H1 (cell line): ENCODE results near the gene TM4SF20. TPM values are rescaled to one million over a fixed set of nuclear protein-coding genes. Genes with fewer than 3 reads are reported as not detected.

Experiments used
- CTCF ChIA-PET: fragments of 300-600 bp; sonication (Branson Sonifier 250); formaldehyde crosslinking; loops from one replicate; lab custom pipeline; 2021; ENCODE audit not compliant: partially characterized antibody; lab: Charles Lee
- POLR2A ChIA-PET: fragments of 300-600 bp; sonication (Branson Sonifier 250); formaldehyde crosslinking; loops from one replicate; lab custom pipeline; 2021; ENCODE audit warnings: inconsistent platforms; ENCODE audit not compliant: partially characterized antibody; lab: Charles Lee
- DNase-seq, 2 experiments: peaks; one replicate each; pipeline versions ENCODE4 v3.0.0 to v3.0.0-alpha.2; 2010 to 2022; ENCODE audit warnings: low spot score in 2 of 2, low read depth in 1 of 2, mixed read lengths in 1 of 2
- FAIRE-seq: peaks from 2 replicates; lab custom pipeline; 2011; peaks lifted over from hg19 to GRCh38; lab: Jason Lieb, UNC
- H2AFZ ChIP-seq: 2 replicates; pipeline ENCODE4 v1.8.1; 2012; ENCODE audit warnings: low read length, inconsistent platforms
- H2AK5ac ChIP-seq: 2 replicates; pipeline ENCODE4 v1.6.1; 2013; ENCODE audit warnings: low read depth, low read length
- H2BK120ac ChIP-seq: replicated peaks from 2 replicates; pipeline ENCODE3; 2013; ENCODE audit warnings: low read depth, low read length, inconsistent platforms
- H2BK12ac ChIP-seq: 2 replicates; pipeline ENCODE4 v1.6.1; 2013; ENCODE audit warnings: low read depth, low read length
- H2BK15ac ChIP-seq: 2 replicates; pipeline ENCODE4 v1.6.1; 2013; ENCODE audit warnings: low read length
- H2BK20ac ChIP-seq: 2 replicates; pipeline ENCODE4 v1.6.1; 2013; ENCODE audit warnings: low read length
- H2BK5ac ChIP-seq: 2 replicates; pipeline ENCODE4 v1.6.1; 2013; ENCODE audit warnings: low read depth, low read length
- H3K14ac ChIP-seq: 2 replicates; pipeline ENCODE4 v1.6.1; 2013; ENCODE audit warnings: inconsistent platforms; ENCODE audit not compliant: insufficient read length
- H3K18ac ChIP-seq: 2 replicates; pipeline ENCODE4 v1.6.1; 2013; ENCODE audit warnings: low read length; ENCODE audit errors: extremely low read depth
- H3K23ac ChIP-seq: 2 replicates; pipeline ENCODE4 v1.6.1; 2013; ENCODE audit warnings: inconsistent platforms; ENCODE audit not compliant: insufficient read length
- H3K23me2 ChIP-seq: 2 replicates; pipeline ENCODE4 v1.6.1; 2013; ENCODE audit warnings: low read depth, low read length
- H3K27ac ChIP-seq: 2 replicates; pipeline ENCODE4 v1.6.1; 2011; ENCODE audit warnings: low read depth, low read length, inconsistent platforms
- H3K27me3 ChIP-seq, 4 experiments: replicated peaks in 1 of 4; 1 replicate in 1 of 4; 2 replicates in 3 of 4; pipeline versions ENCODE4 v1.6.1 to v1.8.1; 2011 to 2013; ENCODE audit warnings: low read length in 3 of 4, mild to moderate bottlenecking in 3 of 4, inconsistent platforms in 2 of 4, mixed read lengths in 2 of 4, moderate library complexity in 1 of 4; ENCODE audit not compliant: control insufficient read depth in 3 of 4, insufficient read depth in 3 of 4; ENCODE audit errors: extremely low read depth in 1 of 4
- H3K36me3 ChIP-seq, 4 experiments: 2 replicates each; pipeline versions ENCODE4 v1.6.1 to v1.8.1; 2011 to 2013; ENCODE audit warnings: mild to moderate bottlenecking in 4 of 4, low read length in 3 of 4, moderate library complexity in 2 of 4, control low read depth in 1 of 4, inconsistent platforms in 1 of 4; ENCODE audit not compliant: insufficient read depth in 4 of 4, control insufficient read depth in 2 of 4
- H3K4ac ChIP-seq: replicated peaks from 2 replicates; pipeline ENCODE3; 2013; ENCODE audit warnings: low read length, low read depth, mixed read lengths, inconsistent platforms; ENCODE audit not compliant: insufficient read length
- H3K4me1 ChIP-seq, 4 experiments: replicated peaks in 1 of 4; 1 replicate in 1 of 4; 2 replicates in 3 of 4; pipeline versions ENCODE4 v1.6.1 to v1.8.1; 2011 to 2013; ENCODE audit warnings: low read length in 3 of 4, inconsistent platforms in 2 of 4, mixed read lengths in 1 of 4; ENCODE audit not compliant: insufficient read depth in 4 of 4, control insufficient read depth in 3 of 4
- H3K4me2 ChIP-seq, 2 experiments: 2 replicates each; pipeline versions ENCODE4 v1.6.1 to v1.8.1; 2011 to 2013; ENCODE audit warnings: low read depth in 2 of 2, low read length in 2 of 2, control low read depth in 1 of 2, inconsistent platforms in 1 of 2, mild to moderate bottlenecking in 1 of 2; ENCODE audit not compliant: insufficient read depth in 1 of 2
- H3K4me3 ChIP-seq, 4 experiments: fragments of 200-600, 300-600 bp in 1 of 4; sonication (generic), shearing (Covaris generic), sonication (Bioruptor Twin) in 1 of 4; 2 replicates each; pipeline versions ENCODE4 v1.5.1 to v1.8.1; 2011 to 2016; ENCODE audit warnings: low read length in 4 of 4, low read depth in 3 of 4, control low read depth in 2 of 4, inconsistent platforms in 2 of 4, mild to moderate bottlenecking in 2 of 4, mixed read lengths in 1 of 4, moderate library complexity in 1 of 4; ENCODE audit not compliant: insufficient read depth in 2 of 4; ENCODE audit errors: extremely low read depth in 1 of 4
- H3K56ac ChIP-seq: replicated peaks from 2 replicates; pipeline ENCODE3; 2013; ENCODE audit warnings: low read depth, mild to moderate bottlenecking, mixed read lengths, low read length, inconsistent platforms; ENCODE audit not compliant: insufficient read length
- H3K79me1 ChIP-seq: 2 replicates; pipeline ENCODE4 v1.6.1; 2013; ENCODE audit warnings: low read depth, low read length, control low read depth
- H3K79me2 ChIP-seq, 2 experiments: 2 replicates each; pipeline versions ENCODE4 v1.6.1 to v1.8.1; 2012 to 2013; ENCODE audit warnings: low read length in 2 of 2, mild to moderate bottlenecking in 2 of 2, inconsistent platforms in 1 of 2; ENCODE audit not compliant: insufficient read depth in 2 of 2, control insufficient read depth in 1 of 2
- H3K9ac ChIP-seq, 4 experiments: replicated peaks in 1 of 4; 1 replicate in 1 of 4; 2 replicates in 3 of 4; pipeline versions ENCODE4 v1.6.1 to v1.8.1; 2011 to 2013; ENCODE audit warnings: low read depth in 3 of 4, low read length in 3 of 4, control low read depth in 2 of 4, mild to moderate bottlenecking in 2 of 4, moderate library complexity in 2 of 4, inconsistent platforms in 1 of 4; ENCODE audit errors: extremely low read depth in 1 of 4
- H3K9me3 ChIP-seq, 2 experiments: 2 replicates each; pipeline versions ENCODE4 v1.6.1 to v1.8.1; 2012 to 2013; ENCODE audit warnings: mild to moderate bottlenecking in 2 of 2, moderate library complexity in 2 of 2, control low read depth in 1 of 2, inconsistent platforms in 1 of 2, low read depth in 1 of 2, low read length in 1 of 2, mixed read lengths in 1 of 2; ENCODE audit not compliant: insufficient read depth in 2 of 2
- H4K20me1 ChIP-seq, 2 experiments: replicated peaks in 1 of 2; 2 replicates each; pipeline versions ENCODE3 to v1.8.1; 2011 to 2013; ENCODE audit warnings: inconsistent platforms in 2 of 2, low read length in 2 of 2, mild to moderate bottlenecking in 1 of 2; ENCODE audit not compliant: insufficient read depth in 2 of 2, control insufficient read depth in 1 of 2
- H4K5ac ChIP-seq: 2 replicates; pipeline ENCODE4 v1.6.1; 2013; ENCODE audit warnings: low read length, low read depth, mixed read lengths, inconsistent platforms; ENCODE audit not compliant: insufficient read length
- H4K8ac ChIP-seq: 2 replicates; pipeline ENCODE4 v1.8.0; 2013; ENCODE audit warnings: mild to moderate bottlenecking, moderate library complexity, low read length, inconsistent platforms; ENCODE audit not compliant: insufficient read depth; ENCODE audit errors: extremely low read depth
- H4K91ac ChIP-seq: replicated peaks from 2 replicates; pipeline ENCODE3; 2013; ENCODE audit warnings: low read length, mixed read lengths, inconsistent platforms; ENCODE audit not compliant: insufficient read length
- EP300 ChIP-seq, 2 experiments: IDR thresholded peaks; 1 replicate in 1 of 2; 2 replicates in 1 of 2; pipeline ENCODE4 v1.6.1; 2011 to 2012; ENCODE audit warnings: low read depth in 2 of 2, low read length in 2 of 2, mild to moderate bottlenecking in 2 of 2, borderline replicate concordance in 1 of 2, inconsistent platforms in 1 of 2, moderate library complexity in 1 of 2
- FOSL1 ChIP-seq: IDR thresholded peaks from 2 replicates; pipeline ENCODE4 v1.6.1; 2011; ENCODE audit warnings: mild to moderate bottlenecking, low read depth, low read length, moderate library complexity; ENCODE audit not compliant: insufficient read depth
- HDAC6 ChIP-seq: IDR thresholded peaks from one replicate; pipeline ENCODE4 v1.7.1; 2012; ENCODE audit warnings: low read depth, mild to moderate bottlenecking, inconsistent platforms, low read length, moderate library complexity
- RFX5 ChIP-seq: IDR thresholded peaks from 2 replicates; pipeline ENCODE4 v1.6.1; 2011; ENCODE audit warnings: low read depth, low read length, improper control_type of control experiment, borderline replicate concordance
- SRF ChIP-seq: IDR thresholded peaks from 2 replicates; pipeline ENCODE4 v1.6.1; 2011; ENCODE audit warnings: mild to moderate bottlenecking, low read depth, low read length, moderate library complexity
- TBP ChIP-seq: IDR thresholded peaks from 2 replicates; pipeline ENCODE4 v1.6.1; 2011; ENCODE audit warnings: low read depth, low read length, improper control_type of control experiment
- WGBS, 2 experiments: shearing (Covaris generic) in 1 of 2; methylation state at CpG; one replicate each; pipeline versions ENCODE4 v1.1.6 to v1.1.7; 2013 to 2015; ENCODE audit warnings: low lambda C conversion rate in 2 of 2, mixed read lengths in 2 of 2, inconsistent platforms in 1 of 2, low coverage in 1 of 2, missing lambda C conversion rate in 1 of 2; ENCODE audit not compliant: insufficient replicate concordance in 2 of 2, insufficient coverage in 1 of 2, insufficient read length in 1 of 2; ENCODE audit errors: extremely low coverage in 1 of 2, missing lambda C conversion rate in 1 of 2; 5-methylcytosine and 5-hydroxymethylcytosine counted together
- polyA plus RNA-seq, 7 experiments: library from polyadenylated mRNA; depleted of rRNA in 3 of 7; stranded (reverse) in 5 of 7; unstranded in 2 of 7; fragments of >200 nt in 5 of 7; fragments of 200-250 nt in 2 of 7; gene quantifications; 1 replicate in 5 of 7; 2 replicates in 1 of 7; 4 replicates in 1 of 7; pipeline versions ENCODE4 v1.2.1 to v1.2.3, GENCODE V29; 2011 to 2013; ENCODE audit warnings: missing spikeins in 2 of 7, mixed read lengths in 2 of 7
- total RNA-seq: library from RNA; stranded (reverse); fragmentation: NEBNext Ultra II Directional; extraction: Animal tissue kit (Norgen Biotek cat#: 25700); gene quantifications from 2 replicates; pipeline ENCODE4 v1.2.1, GENCODE V29; 2021

TM4SF20 gene
- total and polyA plus RNA-seq, 2 of the 8 experiments (the other 6 are each of a cell fraction or from before 2014, with no cell fraction given): not detected

- Histone ChIP-seq H3K79me1 (no peaks in the 10 kb centered on the region), H3K27ac (no peak overlapping the region), H3K4me1 (no peaks in the 10 kb centered on the region), H3K18ac (no peak overlapping the region), H3K4me2 (no peak overlapping the region), H2BK120ac (no peak overlapping the region), H3K14ac (no peak overlapping the region), H4K8ac (no peak overlapping the region), H4K5ac (no peak overlapping the region), H3K23me2 (no peaks in the 10 kb centered on the region), H3K9ac (no peak overlapping the region), H2AFZ (no peak overlapping the region), H3K27me3 (no peaks in the 10 kb centered on the region), H2BK5ac (no peak overlapping the region), H3K4ac (no peak overlapping the region), H2BK15ac (no peak overlapping the region), H3K23ac (no peak overlapping the region), H3K56ac (no peak overlapping the region), H3K4me3 (no peak overlapping the region), H3K36me3 (no peaks in the 10 kb centered on the region), H4K20me1 (no peaks in the 10 kb centered on the region), H2BK20ac (no peak overlapping the region), H3K9me3 (no peaks in the 10 kb centered on the region), H4K91ac (no peak overlapping the region), H2AK5ac (no peak overlapping the region), H2BK12ac (no peak overlapping the region), H3K79me2 (no peaks in the 10 kb centered on the region)
- DNase-seq: no peak
- WGBS, 2 experiments: 86% methylated on average over 9 of the region's 9 CpGs; no CpG with 5 or more reads in 1 of the 2 experiments
- ChIA-PET POLR2A (no interaction called here), CTCF (no interaction called here)
- FAIRE-seq: no peak
- TF ChIP-seq RFX5 (no peak), EP300 (IDR thresholded peaks at IDR 0.05; ENCODE audit: borderline replicate concordance in 1 of 2, low read depth in 2 of 2, low read length in 2 of 2) (no peak), SRF (no peak), TBP (no peak), HDAC6 (no peak), FOSL1 (no peak)
Observed at GRCh38 chr2:227370791-227371312, 8.3 kb downstream of the TM4SF20 start.
